Ectodermal cell (in vitro differentiated cells): Measurements from ENCODE around the gene PAF1.

Source experiments
- H3K27ac ChIP-seq: 2 replicates; pipeline ENCODE4 v1.7.0; 2013; ENCODE audit warnings: mild to moderate bottlenecking, low read depth, low read length; ENCODE audit not compliant: insufficient read depth, poor library complexity, severe bottlenecking
- H3K27me3 ChIP-seq: 2 replicates; pipeline ENCODE4 v1.7.0; 2013; ENCODE audit warnings: mild to moderate bottlenecking, low read length; ENCODE audit not compliant: insufficient read depth, control insufficient read depth, poor library complexity, severe bottlenecking
- H3K36me3 ChIP-seq: one replicate; pipeline ENCODE4 v1.7.0; 2013; ENCODE audit warnings: low read length; ENCODE audit not compliant: control insufficient read depth, insufficient read depth
- H3K4me1 ChIP-seq: one replicate; pipeline ENCODE4 v1.7.0; 2013; ENCODE audit warnings: low read length; ENCODE audit not compliant: control insufficient read depth, insufficient read depth
- H3K4me3 ChIP-seq: 2 replicates; pipeline ENCODE4 v1.7.0; 2013; ENCODE audit warnings: low read depth, low read length, control low read depth; ENCODE audit not compliant: insufficient read depth
- H3K9me3 ChIP-seq: 2 replicates; pipeline ENCODE4 v1.7.0; 2013; ENCODE audit warnings: mild to moderate bottlenecking, low read length, moderate library complexity; ENCODE audit not compliant: control insufficient read depth
- WGBS, 2 experiments: methylation state at CpG; one replicate each; pipeline ENCODE4 v1.1.7; 2013; ENCODE audit warnings: missing lambda C conversion rate in 2 of 2; 5-methylcytosine and 5-hydroxymethylcytosine counted together

Gene PAF1

DNA sequence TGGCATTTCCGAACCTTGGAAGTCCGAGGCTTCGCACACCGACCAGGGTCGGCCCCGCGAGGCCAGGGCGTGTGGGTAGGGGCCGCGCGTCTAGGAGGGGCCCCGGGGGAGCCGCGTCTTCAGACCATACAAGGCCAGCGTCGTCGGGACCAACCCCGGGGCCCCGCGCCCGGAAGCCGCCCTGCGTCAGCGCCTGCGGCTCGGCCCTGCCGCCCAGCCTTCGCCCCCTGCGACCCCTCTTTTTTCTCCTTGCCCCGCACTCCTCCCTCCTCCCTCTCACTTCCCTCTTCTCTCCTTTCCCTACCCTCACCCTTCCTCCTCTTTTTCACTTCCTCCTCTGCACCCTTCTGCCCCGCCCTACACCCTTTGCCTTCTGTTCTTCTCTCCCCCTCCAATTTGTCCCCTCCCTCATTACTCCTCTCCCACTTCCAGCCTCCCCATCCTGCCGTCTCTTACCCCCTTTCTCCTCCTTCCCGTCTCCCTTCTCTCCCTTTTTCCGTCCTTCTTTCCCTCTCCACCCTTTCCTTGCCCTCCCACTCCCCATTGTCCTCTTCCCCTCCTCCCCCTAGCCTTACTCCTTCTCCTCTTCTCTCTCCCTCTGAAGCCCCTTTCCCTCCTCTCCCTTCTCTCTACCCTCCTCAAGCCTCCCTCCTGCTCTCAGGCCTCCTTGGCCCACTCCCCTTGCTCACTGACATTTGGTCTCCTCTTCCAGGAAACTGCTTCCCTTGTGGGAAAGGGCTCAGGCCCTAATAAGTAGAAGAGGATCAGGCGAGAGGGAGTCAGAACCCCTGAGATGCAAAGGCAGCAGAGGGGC, 19.3 kb upstream of the PAF1 start:
- WGBS, 2 experiments = 3% methylated on average over 35 of the region's 35 CpGs
- H3K27ac ChIP-seq = no peak overlapping the region
- H3K9me3 ChIP-seq = no peaks in the 10 kb centered on the region
- peaks cover 7% of the 10 kb centered on the region for H3K36me3 ChIP-seq
- H3K4me1 ChIP-seq = peaks cover 39% of the 10 kb centered on the region
- peak overlapping the region; percentile 48 for H3K4me3 ChIP-seq
- peaks cover 13% of the 10 kb centered on the region for H3K27me3 ChIP-seq

- 1% methylated on average over 49 of the region's 52 CpGs for WGBS, 2 experiments
Observed at GRCh38 chr19:39409208-39410016, 18.5 kb upstream of the PAF1 start.

DNA sequence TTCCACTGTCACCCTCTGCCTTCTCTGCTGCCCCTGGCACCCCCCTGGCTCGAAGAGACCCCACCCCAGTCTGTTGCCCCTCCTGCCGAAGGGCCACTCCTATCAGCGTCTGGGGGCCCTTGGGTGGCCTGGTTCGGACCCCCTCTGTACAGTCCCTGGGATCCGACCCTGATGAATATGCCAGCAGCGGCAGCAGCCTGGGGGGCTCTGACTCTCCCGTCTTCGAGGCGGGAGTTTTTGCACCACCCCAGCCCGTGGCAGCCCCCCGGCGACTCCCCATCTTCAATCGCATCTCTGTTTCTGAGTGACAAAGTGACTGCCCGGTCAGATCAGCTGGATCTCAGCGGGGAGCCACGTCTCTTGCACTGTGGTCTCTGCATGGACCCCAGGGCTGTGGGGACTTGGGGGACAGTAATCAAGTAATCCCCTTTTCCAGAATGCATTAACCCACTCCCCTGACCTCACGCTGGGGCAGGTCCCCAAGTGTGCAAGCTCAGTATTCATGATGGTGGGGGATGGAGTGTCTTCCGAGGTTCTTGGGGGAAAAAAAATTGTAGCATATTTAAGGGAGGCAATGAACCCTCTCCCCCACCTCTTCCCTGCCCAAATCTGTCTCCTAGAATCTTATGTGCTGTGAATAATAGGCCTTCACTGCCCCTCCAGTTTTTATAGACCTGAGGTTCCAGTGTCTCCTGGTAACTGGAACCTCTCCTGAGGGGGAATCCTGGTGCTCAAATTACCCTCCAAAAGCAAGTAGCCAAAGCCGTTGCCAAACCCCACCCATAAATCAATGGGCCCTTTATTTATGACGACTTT, 17.7 kb upstream of the PAF1 start:
- Histone ChIP-seq H3K27ac (no peak overlapping the region), H3K4me3 (no peak overlapping the region), H3K36me3 (no peaks in the 10 kb centered on the region), H3K9me3 (no peaks in the 10 kb centered on the region), H3K27me3 (peaks cover 13% of the 10 kb centered on the region), H3K4me1 (peaks cover 30% of the 10 kb centered on the region)
- 84 to 89% methylated on average over 18 to 19 of the region's 20 CpGs for WGBS, 2 experiments

More at GRCh38 chr19:39409208-39410016, 18.5 kb upstream of the PAF1 start:
- H3K36me3 ChIP-seq = peaks cover under 1% of the 10 kb centered on the region
- H3K4me3 ChIP-seq = peak overlapping the region; percentile 48
- H3K27ac ChIP-seq = no peak overlapping the region
- H3K27me3 ChIP-seq = peaks cover 13% of the 10 kb centered on the region
- no peaks in the 10 kb centered on the region for H3K9me3 ChIP-seq
- peaks cover 32% of the 10 kb centered on the region for H3K4me1 ChIP-seq

- WGBS, 2 experiments = 75 to 76% methylated on average over 40 of the region's 40 CpGs
- peaks cover 33% of the 10 kb centered on the region for H3K4me1 ChIP-seq
- peak overlapping the region; percentile 56 for H3K4me3 ChIP-seq
- no peaks in the 10 kb centered on the region for H3K9me3 ChIP-seq
- no peak overlapping the region for H3K27ac ChIP-seq
- H3K27me3 ChIP-seq = peaks cover 13% of the 10 kb centered on the region
- H3K36me3 ChIP-seq = no peaks in the 10 kb centered on the region
Observed at GRCh38 chr19:39407660-39408391, 16.9 kb upstream of the PAF1 start.

DNA sequence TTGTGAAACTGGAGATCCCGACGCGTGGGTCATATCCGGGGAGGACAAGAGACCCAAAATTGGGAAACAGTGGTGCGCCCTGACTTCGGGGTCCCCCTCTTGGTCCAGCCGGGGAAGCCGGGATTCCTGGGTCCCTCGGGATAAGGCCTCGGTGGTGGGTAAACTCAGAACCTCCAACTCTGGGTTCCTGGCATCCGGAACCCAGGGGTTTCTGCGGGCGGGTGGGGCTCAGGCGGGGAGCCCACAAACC, 16.4 kb upstream of the PAF1 start:
- H3K9me3 ChIP-seq = no peaks in the 10 kb centered on the region
- H3K27me3 ChIP-seq = peaks cover 13% of the 10 kb centered on the region
- H3K4me3 ChIP-seq = peak overlapping the region; percentile 56
- H3K4me1 ChIP-seq = peaks cover 34% of the 10 kb centered on the region
- 22% methylated on average over 14 of the region's 14 CpGs for WGBS, 2 experiments
- no peaks in the 10 kb centered on the region for H3K36me3 ChIP-seq
- H3K27ac ChIP-seq = no peak overlapping the region

DNA sequence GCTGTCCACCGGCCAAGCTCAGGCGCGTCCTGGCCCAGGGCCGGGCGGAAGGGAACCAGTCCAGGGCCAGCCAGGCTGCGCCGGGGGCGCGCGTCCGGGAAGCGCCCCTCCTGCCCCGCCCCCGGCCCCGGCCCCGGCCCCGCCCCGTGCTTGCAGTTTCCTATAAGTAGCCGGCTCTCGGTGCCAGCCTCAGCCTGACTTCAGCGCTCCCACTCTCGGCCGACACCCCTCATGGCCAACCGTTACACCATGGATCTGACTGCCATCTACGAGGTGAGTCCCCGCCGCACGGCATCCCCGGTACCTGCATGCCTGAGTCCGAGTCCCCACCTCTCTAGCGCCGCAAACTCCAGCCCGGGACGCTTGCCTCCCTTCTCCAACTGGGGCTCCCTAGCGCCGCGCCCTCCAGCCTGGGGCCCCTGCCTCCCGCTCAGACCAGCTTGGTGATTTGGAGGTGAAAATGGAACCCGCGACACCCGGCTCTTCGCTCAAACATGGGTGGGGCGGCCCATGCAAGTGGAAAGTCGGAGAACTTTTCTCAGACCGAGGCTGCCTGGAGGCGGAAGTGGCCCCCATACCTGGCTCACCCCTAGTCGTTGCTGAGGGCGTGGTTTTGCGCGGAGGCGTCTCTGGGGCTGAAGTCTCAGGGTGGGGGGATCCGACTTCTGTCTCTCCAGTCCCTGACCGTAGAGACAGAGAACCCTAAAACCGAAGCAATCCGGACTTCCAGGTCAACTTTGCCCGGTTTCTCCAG, 15.9 kb upstream of the PAF1 start, which contains the start of gene ZFP36:
Gene ZFP36, plus strand, starts transcription at position 192 of the 754 bp plus-strand sequence. Its CDS starts 58 bp downstream, at position 250.
- Histone ChIP-seq H3K9me3 (no peaks in the 10 kb centered on the region), H3K27ac (no peak within 1 kb of the TSS), H3K27me3 (peaks cover 13% of the 10 kb centered on the region), H3K4me1 (peaks cover 39% of the 10 kb centered on the region), H3K4me3 (peak within 1 kb of the TSS; percentile 56), H3K36me3 (no peaks in the 10 kb centered on the region)
- 0 to 1% methylated on average over 56 of the region's 56 CpGs for WGBS, 2 experiments

DNA sequence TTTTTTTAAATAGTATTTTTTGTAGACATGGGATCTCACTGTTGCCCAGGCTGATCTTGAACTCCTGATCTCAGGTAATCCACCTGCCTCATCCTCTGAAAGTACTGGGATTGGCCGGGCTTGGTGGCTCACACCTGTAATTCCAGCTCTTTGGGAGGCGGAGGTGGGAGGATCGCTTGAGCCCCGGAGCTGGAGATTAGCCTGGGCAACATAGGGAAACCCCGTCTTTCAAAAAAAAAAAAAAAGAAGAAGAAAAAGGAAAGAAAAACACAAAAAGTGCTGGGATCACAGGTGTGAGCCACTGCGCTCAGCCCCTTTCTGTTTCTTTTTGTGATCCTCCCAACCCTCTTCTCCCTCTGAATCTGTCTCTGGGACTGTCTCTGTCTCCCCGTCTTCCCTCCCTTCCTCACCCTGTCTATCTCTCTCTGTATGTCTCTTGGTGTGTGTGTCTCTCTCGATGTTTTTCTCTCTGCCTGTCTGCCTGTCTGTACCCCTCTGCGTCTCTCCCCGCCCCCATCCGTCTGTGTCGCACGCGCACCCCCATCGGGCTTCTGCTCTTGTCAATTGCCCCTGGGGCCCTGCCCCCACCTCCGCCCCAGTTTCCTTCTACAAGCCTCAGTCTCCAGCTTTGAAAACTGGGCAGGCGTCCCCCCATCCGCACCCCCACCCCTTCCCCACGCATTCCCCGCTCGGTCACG, 15.2 kb upstream of the PAF1 start:
- WGBS, 2 experiments = 19% methylated on average over 22 of the region's 22 CpGs
- Histone ChIP-seq H3K4me1 (peaks cover 36% of the 10 kb centered on the region), H3K27ac (no peak overlapping the region)

GRCh38 chr19:39405261-39405957, 14.5 kb upstream of the PAF1 start:
- no peaks in the 10 kb centered on the region for H3K9me3 ChIP-seq
- no peak overlapping the region for H3K27ac ChIP-seq
- H3K36me3 ChIP-seq = no peaks in the 10 kb centered on the region
- 90 to 91% methylated on average over 17 of the region's 17 CpGs for WGBS, 2 experiments
- no peak overlapping the region for H3K4me3 ChIP-seq
- peaks cover 29% of the 10 kb centered on the region for H3K4me1 ChIP-seq
- peaks cover 13% of the 10 kb centered on the region for H3K27me3 ChIP-seq

More for the DNA sequence above, 15.2 kb upstream of the PAF1 start:
- H3K9me3 ChIP-seq = no peaks in the 10 kb centered on the region
- peak overlapping the region; percentile 56 for H3K4me3 ChIP-seq
- H3K27me3 ChIP-seq = peaks cover 13% of the 10 kb centered on the region
- no peaks in the 10 kb centered on the region for H3K36me3 ChIP-seq
